Sigmoid colon (tissue), 4 donors: ENCODE results near the gene DAPK1.

Source experiments
- POLR2A ChIP-seq, 2 donors: fragments of 450-650 bp; IDR thresholded peaks; one replicate each; pipeline ENCODE4 v1.6.1; 2016; ENCODE audit warnings: antibody characterized with exemption in 2 of 2, mild to moderate bottlenecking in 2 of 2, moderate library complexity in 2 of 2
- POLR2AphosphoS5 ChIP-seq, 4 donors: sonication (generic); formaldehyde crosslinking; IDR thresholded peaks; one replicate each; pipeline ENCODE4 v1.6.1; 2017; ENCODE audit warnings: antibody characterized with exemption in 4 of 4
- TF ChIP-seq, protein P1 (sequence below), 4 experiments: fragments of 450-650 bp in 3 of 4; fragments of 200-600 bp in 1 of 4; IDR thresholded peaks; one replicate each; pipeline ENCODE4 v1.5.1; 2016 to 2019; ENCODE audit warnings: antibody characterized with exemption in 4 of 4, mild to moderate bottlenecking in 3 of 4, moderate library complexity in 2 of 4

DNA sequence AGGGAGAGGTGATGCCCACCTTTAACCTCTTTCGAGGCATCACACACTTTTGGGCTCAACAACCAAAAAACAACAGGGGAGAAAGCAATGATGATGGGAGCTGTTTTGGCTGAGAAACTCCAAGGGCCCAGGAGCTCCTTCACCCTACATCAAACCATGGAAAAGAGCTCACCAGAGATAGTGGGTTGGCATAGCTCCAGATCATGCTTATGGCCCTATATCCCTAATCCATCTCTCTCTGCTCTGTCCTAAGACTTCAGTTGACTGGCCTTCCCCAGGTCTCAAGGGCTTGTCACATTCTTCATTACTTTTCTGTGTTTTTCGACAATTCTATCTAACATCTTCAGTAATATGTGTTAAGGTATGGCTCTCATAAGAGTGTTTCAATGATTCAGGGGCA lies 222.5 kb downstream of the DAPK1 start:
- TF ChIP-seq, protein P1, sequence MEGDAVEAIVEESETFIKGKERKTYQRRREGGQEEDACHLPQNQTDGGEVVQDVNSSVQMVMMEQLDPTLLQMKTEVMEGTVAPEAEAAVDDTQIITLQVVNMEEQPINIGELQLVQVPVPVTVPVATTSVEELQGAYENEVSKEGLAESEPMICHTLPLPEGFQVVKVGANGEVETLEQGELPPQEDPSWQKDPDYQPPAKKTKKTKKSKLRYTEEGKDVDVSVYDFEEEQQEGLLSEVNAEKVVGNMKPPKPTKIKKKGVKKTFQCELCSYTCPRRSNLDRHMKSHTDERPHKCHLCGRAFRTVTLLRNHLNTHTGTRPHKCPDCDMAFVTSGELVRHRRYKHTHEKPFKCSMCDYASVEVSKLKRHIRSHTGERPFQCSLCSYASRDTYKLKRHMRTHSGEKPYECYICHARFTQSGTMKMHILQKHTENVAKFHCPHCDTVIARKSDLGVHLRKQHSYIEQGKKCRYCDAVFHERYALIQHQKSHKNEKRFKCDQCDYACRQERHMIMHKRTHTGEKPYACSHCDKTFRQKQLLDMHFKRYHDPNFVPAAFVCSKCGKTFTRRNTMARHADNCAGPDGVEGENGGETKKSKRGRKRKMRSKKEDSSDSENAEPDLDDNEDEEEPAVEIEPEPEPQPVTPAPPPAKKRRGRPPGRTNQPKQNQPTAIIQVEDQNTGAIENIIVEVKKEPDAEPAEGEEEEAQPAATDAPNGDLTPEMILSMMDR (IDR thresholded peaks at IDR 0.05), result no peak
- TF ChIP-seq POLR2AphosphoS5 (IDR thresholded peaks at IDR 0.05) (no peak), POLR2A (IDR thresholded peaks at IDR 0.05) (no peak)
